ENCODE measurements around the gene AKT1S1. TPM values are rescaled to one million over a fixed set of nuclear protein-coding genes. Genes with fewer than 3 reads are reported as not detected.

AKT1S1 gene
- total RNA-seq, 4 donors from 2014 or later = 23.8 to 56.8 (median 43.4) TPM

DNA sequence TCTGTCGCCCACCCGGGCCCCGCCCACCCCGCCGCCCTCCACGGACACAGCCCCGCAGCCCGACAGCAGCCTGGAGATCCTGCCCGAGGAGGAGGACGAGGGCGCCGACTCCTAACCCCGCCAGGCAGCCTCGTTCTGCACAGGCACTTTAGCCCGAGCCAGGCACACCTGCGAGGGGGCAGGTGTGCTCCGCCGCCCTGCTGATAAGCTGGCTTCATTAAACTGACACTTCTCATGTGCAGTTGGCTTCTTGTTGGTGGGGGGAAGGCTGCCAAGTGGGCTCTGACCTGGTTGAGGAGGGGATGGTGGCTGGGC lies 11.3 kb upstream of the AKT1S1 start:
- ATAC-seq (no peak), DNase-seq (no peak)
- H3K4me3 ChIP-seq = no peak overlapping the region
- no peaks in the 10 kb centered on the region for H3K9me3 ChIP-seq
- no peak overlapping the region for H3K27ac ChIP-seq
- TF ChIP-seq CTCF (IDR thresholded peaks at IDR 0.05 in 4 of 5, conservative IDR thresholded peaks at IDR 0.05 in 1 of 5) (no peak), POLR2A (IDR thresholded peaks at IDR 0.05) (no peak)
- H3K27me3 ChIP-seq = peaks cover 6 to 9% (median 7%) of the 10 kb centered on the region in 3 donors
- H3K36me3 ChIP-seq = peaks cover 7 to 30% of the 10 kb centered on the region in 2 donors
- in situ Hi-C loops (cut with MboI; ENCODE audit: low sequenced_read_pairs in 4 of 4) (no loop called here), intact Hi-C loops (cut with DNase I; ENCODE audit: low total_unique reads) (no loop called here)
- peaks cover 2 to 12% of the 10 kb centered on the region in 2 donors for H3K4me1 ChIP-seq

DNA sequence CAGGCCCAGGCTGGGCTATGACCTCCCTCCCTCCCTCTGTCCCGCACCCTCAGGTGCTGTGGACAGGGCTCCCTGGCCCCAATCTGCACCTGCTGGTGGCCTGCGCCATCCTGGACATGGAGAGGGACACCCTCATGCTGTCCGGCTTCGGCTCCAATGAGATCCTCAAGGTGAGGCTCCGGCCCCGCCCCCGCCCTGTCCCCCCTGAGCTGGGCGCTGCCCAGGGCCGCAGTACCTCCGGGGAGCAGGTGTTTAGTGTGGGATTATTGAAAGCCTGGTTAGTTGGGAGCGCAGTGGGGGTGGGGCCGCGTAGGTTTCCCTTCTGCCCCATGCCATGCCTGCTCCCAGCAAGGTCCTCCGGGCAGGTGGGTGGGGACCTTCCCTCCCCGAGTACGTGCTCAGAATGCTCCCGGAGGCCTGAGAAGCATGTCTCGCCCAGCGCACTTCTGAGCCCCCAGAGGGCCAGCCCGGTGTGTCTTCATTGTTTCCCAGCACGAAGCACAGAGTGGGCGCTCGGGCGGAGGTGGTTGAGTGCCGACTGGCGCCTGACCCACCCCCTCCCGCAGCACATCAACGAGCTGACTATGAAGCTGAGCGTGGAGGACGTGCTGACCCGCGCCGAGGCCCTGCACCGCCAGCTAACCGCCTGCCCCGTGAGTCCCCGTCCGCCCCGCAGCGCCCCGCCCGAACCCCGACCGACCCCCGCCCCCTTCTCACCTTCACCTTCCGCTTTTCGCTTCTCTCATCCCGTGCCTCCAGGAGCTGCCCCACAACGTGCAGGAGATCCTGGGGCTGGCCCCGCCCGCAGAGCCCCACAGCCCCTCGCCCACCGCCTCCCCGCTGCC lies 10.7 kb upstream of the AKT1S1 start:
- H3K4me3 ChIP-seq = no peak overlapping the region
- DNase-seq = no peak
- intact Hi-C loops (cut with DNase I; ENCODE audit: low total_unique reads) = no loop called here
- H3K4me1 ChIP-seq = peaks cover 2 to 12% of the 10 kb centered on the region in 2 donors
- no peak overlapping the region for H3K27ac ChIP-seq
- in situ Hi-C loops (cut with MboI; ENCODE audit: low sequenced_read_pairs in 4 of 4) = no loop called here
- no peaks in the 10 kb centered on the region for H3K9me3 ChIP-seq
- TF ChIP-seq CTCF (IDR thresholded peaks at IDR 0.05 in 4 of 5, conservative IDR thresholded peaks at IDR 0.05 in 1 of 5) (no peak), POLR2A (IDR thresholded peaks at IDR 0.05) (no peak)
- no peak for ATAC-seq
- H3K36me3 ChIP-seq = peaks cover 11 to 36% of the 10 kb centered on the region in 2 donors
- peaks cover 6 to 9% (median 7%) of the 10 kb centered on the region in 3 donors for H3K27me3 ChIP-seq

DNA sequence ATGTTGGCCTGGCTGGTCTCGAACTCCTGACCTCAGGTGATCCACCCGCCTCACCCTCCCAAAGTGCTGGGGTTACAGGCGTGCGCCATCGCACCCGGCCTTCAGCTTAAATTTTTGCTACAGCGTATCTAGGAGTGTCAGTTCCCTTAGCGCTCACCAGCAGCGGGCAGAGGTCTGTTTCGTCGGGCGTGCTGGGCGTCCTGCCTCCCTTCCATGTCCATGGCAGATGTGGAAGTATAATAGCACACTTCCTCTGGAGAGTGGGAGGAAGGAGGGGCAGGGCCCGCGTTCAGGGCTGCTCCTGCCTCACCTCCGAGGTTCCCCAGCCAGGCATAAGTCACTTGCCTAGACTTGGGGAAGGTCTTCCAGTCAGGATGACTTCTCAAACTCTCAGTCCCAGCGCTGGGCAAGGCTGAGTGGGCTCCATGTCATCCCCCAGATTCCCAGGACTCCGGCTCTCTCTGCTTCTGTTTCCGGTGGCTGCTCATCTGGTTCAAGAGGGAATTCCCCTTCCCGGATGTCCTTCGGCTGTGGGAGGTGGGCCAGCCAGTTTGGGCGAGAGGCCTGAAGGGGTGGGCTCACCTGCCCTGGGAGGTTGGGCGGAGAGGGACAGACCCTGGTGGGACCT lies 10.0 kb upstream of the AKT1S1 start:
- no peaks in the 10 kb centered on the region for H3K9me3 ChIP-seq
- H3K36me3 ChIP-seq = peaks cover 11 to 43% of the 10 kb centered on the region in 2 donors
- H3K4me1 ChIP-seq = peaks cover 2 to 12% of the 10 kb centered on the region in 2 donors
- H3K4me3 ChIP-seq = no peak overlapping the region
- in situ Hi-C loops (cut with MboI; ENCODE audit: low sequenced_read_pairs in 4 of 4) (no loop called here), intact Hi-C loops (cut with DNase I; ENCODE audit: low total_unique reads) (no loop called here)
- no peak overlapping the region for H3K27ac ChIP-seq
- ATAC-seq = no peak
- peaks cover 0 to 9% (median 7%) of the 10 kb centered on the region in 3 donors for H3K27me3 ChIP-seq
- no peak for DNase-seq
- TF ChIP-seq POLR2A (IDR thresholded peaks at IDR 0.05) = no peak
- no peak for TF ChIP-seq CTCF (IDR thresholded peaks at IDR 0.05 in 4 of 5, conservative IDR thresholded peaks at IDR 0.05 in 1 of 5)

DNA sequence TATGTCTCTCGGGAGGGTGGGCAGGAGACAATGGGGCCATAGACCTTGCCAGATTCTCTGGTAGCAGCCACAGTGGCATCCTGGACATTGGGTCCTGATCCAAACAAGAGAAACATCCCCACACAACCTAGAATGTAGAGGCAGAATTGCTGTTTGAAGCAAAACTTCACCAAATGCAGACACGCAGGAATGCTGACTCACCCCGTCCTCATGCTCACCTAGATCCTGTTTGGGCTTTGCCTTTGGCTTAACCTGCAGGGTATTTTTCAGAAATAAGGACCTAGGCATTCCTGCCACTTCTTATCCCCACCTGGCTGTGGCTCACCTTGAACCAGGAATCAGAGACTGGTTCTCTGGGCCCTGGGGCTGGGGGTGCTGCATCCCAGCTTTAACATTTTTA lies 7.6 kb upstream of the AKT1S1 start:
- intact Hi-C loops (cut with DNase I; ENCODE audit: low total_unique reads) (no loop called here), in situ Hi-C loops (cut with MboI; ENCODE audit: low sequenced_read_pairs in 4 of 4) (no loop called here)
- no peak for ATAC-seq
- no peak for DNase-seq
- H3K4me1 ChIP-seq = peaks cover 0 to 3% of the 10 kb centered on the region in 2 donors
- H3K27ac ChIP-seq = no peak overlapping the region
- TF ChIP-seq POLR2A (IDR thresholded peaks at IDR 0.05) (no peak), CTCF (IDR thresholded peaks at IDR 0.05 in 4 of 5, conservative IDR thresholded peaks at IDR 0.05 in 1 of 5) (no peak)
- peaks cover 14 to 67% of the 10 kb centered on the region in 2 donors for H3K36me3 ChIP-seq
- H3K27me3 ChIP-seq = no peaks in the 10 kb centered on the region
- H3K9me3 ChIP-seq = no peaks in the 10 kb centered on the region
- no peak overlapping the region for H3K4me3 ChIP-seq
